Measurements from ENCODE around the gene ZNF883.
"Not testable (repeated sequence)": the region's sequence is repeated elsewhere in the genome, so short reads cannot be mapped to it uniquely, and the experiment has no call there.

ZNF883 gene

GRCh38 chr9:113011911-113012381 lies at the start of gene ZNF883:
Gene ZNF883, minus strand, starts transcription at chr9:113012192.
- DNase-seq, result peak; percentile 42
- peaks cover 7% of the 10 kb centered on the region for H3K27me3 Mint-ChIP-seq (ENCODE audit: low read depth, poor library complexity)
- no peak within 1 kb of the TSS for H3K27ac Mint-ChIP-seq
- H3K36me3 Mint-ChIP-seq (ENCODE audit: low read depth), result peaks cover 48% of the 10 kb centered on the region
- no peak for TF ChIP-seq CTCF (IDR thresholded peaks at IDR 0.05)
- H3K4me1 Mint-ChIP-seq, result peaks cover 5% of the 10 kb centered on the region
- H3K4me3 Mint-ChIP-seq, result peak within 1 kb of the TSS; percentile 88
- H3K9me3 Mint-ChIP-seq, result peaks cover 88% of the 10 kb centered on the region

- not testable (repeated sequence) for H3K27ac Mint-ChIP-seq, H3K9me3 Mint-ChIP-seq, H3K4me3 Mint-ChIP-seq, DNase-seq, H3K4me1 Mint-ChIP-seq
- Mint-ChIP-seq H3K36me3 (ENCODE audit: low read depth) (peaks cover 12% of the 10 kb centered on the region), H3K27me3 (ENCODE audit: low read depth, poor library complexity) (peaks cover 13% of the 10 kb centered on the region)
Observed at GRCh38 chr9:113061072-113061850, 49.3 kb upstream of the ZNF883 start.

GRCh38 chr9:113059581-113060284 lies 47.7 kb upstream of the ZNF883 start:
- not testable (repeated sequence) for H3K4me1 Mint-ChIP-seq, H3K9me3 Mint-ChIP-seq, H3K27ac Mint-ChIP-seq, H3K4me3 Mint-ChIP-seq
- peak; percentile 20 for DNase-seq
- H3K27me3 Mint-ChIP-seq (ENCODE audit: low read depth, poor library complexity), result peaks cover 13% of the 10 kb centered on the region
- peaks cover 12% of the 10 kb centered on the region for H3K36me3 Mint-ChIP-seq (ENCODE audit: low read depth)

GRCh38 chr9:113057193-113057592 lies 45.2 kb upstream of the ZNF883 start:
- no peak for TF ChIP-seq CTCF (IDR thresholded peaks at IDR 0.05)
- Mint-ChIP-seq H3K4me3 (no peak overlapping the region), H3K36me3 (ENCODE audit: low read depth) (peaks cover 12% of the 10 kb centered on the region), H3K4me1 (no peaks in the 10 kb centered on the region), H3K9me3 (no peaks in the 10 kb centered on the region), H3K27me3 (ENCODE audit: low read depth, poor library complexity) (peaks cover 13% of the 10 kb centered on the region), H3K27ac (no peak overlapping the region)
- DNase-seq, result no peak

- no peak for TF ChIP-seq CTCF (IDR thresholded peaks at IDR 0.05)
- peaks cover 12% of the 10 kb centered on the region for H3K36me3 Mint-ChIP-seq (ENCODE audit: low read depth)
- no peaks in the 10 kb centered on the region for H3K9me3 Mint-ChIP-seq
- peak; percentile 84 for DNase-seq
- peaks cover 13% of the 10 kb centered on the region for H3K27me3 Mint-ChIP-seq (ENCODE audit: low read depth, poor library complexity)
- no peaks in the 10 kb centered on the region for H3K4me1 Mint-ChIP-seq
- no peak within 1 kb of the TSS for H3K27ac Mint-ChIP-seq
- H3K4me3 Mint-ChIP-seq, result no peak within 1 kb of the TSS
Observed at GRCh38 chr9:113056191-113057106, 44.5 kb upstream of the ZNF883 start, which contains the start of gene ZFP37. Gene ZFP37, minus strand, starts transcription at chr9:113056724. Its CDS starts 36 bp downstream, at chr9:113056688.

GRCh38 chr9:113042884-113043657 lies 31.1 kb upstream of the ZNF883 start:
- peaks cover 12% of the 10 kb centered on the region for H3K36me3 Mint-ChIP-seq (ENCODE audit: low read depth)
- TF ChIP-seq CTCF (IDR thresholded peaks at IDR 0.05), result no peak
- no peaks in the 10 kb centered on the region for H3K4me1 Mint-ChIP-seq
- DNase-seq, result no peak
- peaks cover 77% of the 10 kb centered on the region for H3K9me3 Mint-ChIP-seq
- H3K27ac Mint-ChIP-seq, result no peak overlapping the region
- no peak overlapping the region for H3K4me3 Mint-ChIP-seq
- no peaks in the 10 kb centered on the region for H3K27me3 Mint-ChIP-seq (ENCODE audit: low read depth, poor library complexity)
